ENCODE data around the gene ALDH1L2. TPM values are rescaled to one million over a fixed set of nuclear protein-coding genes. Genes with fewer than 3 reads are reported as not detected.

ALDH1L2 gene
- total and polyA plus RNA-seq, 4 donors, result 0.03 to 0.25 (median 0.15) TPM

GRCh38 chr12:105064564-105065178 lies 19.6 kb downstream of the ALDH1L2 start:
- Histone ChIP-seq H3K36me3 (ENCODE audit: control insufficient read depth in 4 of 4, insufficient read depth in 3 of 4, low read depth in 1 of 4, low read length in 3 of 4) (no peaks in the 10 kb centered on the region), H3K9me3 (ENCODE audit: control insufficient read depth in 4 of 4, low read length in 3 of 4) (no peaks in the 10 kb centered on the region), H3K9ac (ENCODE audit: low read depth in 1 of 2, low read length in 2 of 2) (no peak overlapping the region), H3K4me3 (ENCODE audit: low read depth in 1 of 3, low read length in 3 of 3) (no peak overlapping the region), H3K4me1 (ENCODE audit: control insufficient read depth in 4 of 4, insufficient read depth in 4 of 4, low read length in 3 of 4) (no peaks in the 10 kb centered on the region), H3K27ac (ENCODE audit: low read depth in 1 of 2, low read length in 2 of 2) (no peak overlapping the region), H3K27me3 (ENCODE audit: control insufficient read depth in 4 of 4, insufficient read depth in 4 of 4, low read length in 3 of 4) (no peaks in the 10 kb centered on the region)
- no peak for DNase-seq (ENCODE audit: low spot score)
- 82% methylated on average over 7 of the region's 7 CpGs for WGBS
- TF ChIP-seq YY1 (IDR thresholded peaks at IDR 0.05) (no peak), RAD21 (IDR thresholded peaks at IDR 0.05) (no peak), FOXA1 (IDR thresholded peaks at IDR 0.05) (no peak), MAX (IDR thresholded peaks at IDR 0.05) (no peak), CTCF (IDR thresholded peaks at IDR 0.05; ENCODE audit: low read depth, low read length, missing input control) (no peak), HNF4A (conservative IDR thresholded peaks at IDR 0.05) (no peak), HNF4G (IDR thresholded peaks at IDR 0.05) (no peak), TAF1 (conservative IDR thresholded peaks at IDR 0.05) (no peak)

GRCh38 chr12:105060715-105061378 lies 23.4 kb downstream of the ALDH1L2 start:
- no peak for TF ChIP-seq HNF4A (conservative IDR thresholded peaks at IDR 0.05)
- no peak for TF ChIP-seq TAF1 (conservative IDR thresholded peaks at IDR 0.05)
- no peak for TF ChIP-seq MAX (IDR thresholded peaks at IDR 0.05)
- no peak for TF ChIP-seq FOXA2 (IDR thresholded peaks at IDR 0.05)
- TF ChIP-seq ATF3 (IDR thresholded peaks at IDR 0.05), result no peak
- TF ChIP-seq EGR1 (IDR thresholded peaks at IDR 0.05; ENCODE audit: low read depth in 2 of 2), result no peak
- TF ChIP-seq CTCF (IDR thresholded peaks at IDR 0.05; ENCODE audit: low read depth, low read length, missing input control), result no peak
- no peak for TF ChIP-seq HNF4G (IDR thresholded peaks at IDR 0.05)
- no peaks in the 10 kb centered on the region for H3K27me3 ChIP-seq (ENCODE audit: control insufficient read depth in 4 of 4, insufficient read depth in 4 of 4, low read length in 3 of 4)
- H3K9ac ChIP-seq (ENCODE audit: low read depth in 1 of 2, low read length in 2 of 2), result no peak overlapping the region
- no peaks in the 10 kb centered on the region for H3K36me3 ChIP-seq (ENCODE audit: control insufficient read depth in 4 of 4, insufficient read depth in 3 of 4, low read depth in 1 of 4, low read length in 3 of 4)
- DNase-seq (ENCODE audit: low spot score), result no peak
- H3K9me3 ChIP-seq (ENCODE audit: control insufficient read depth in 4 of 4, low read length in 3 of 4), result no peaks in the 10 kb centered on the region
- H3K4me1 ChIP-seq (ENCODE audit: control insufficient read depth in 4 of 4, insufficient read depth in 4 of 4, low read length in 3 of 4), result no peaks in the 10 kb centered on the region
- no peak overlapping the region for H3K27ac ChIP-seq (ENCODE audit: low read depth in 1 of 2, low read length in 2 of 2)
- WGBS, result 84% methylated on average over 11 of the region's 11 CpGs
- no peak overlapping the region for H3K4me3 ChIP-seq (ENCODE audit: low read depth in 1 of 3, low read length in 3 of 3)
